Loucy (cell line): ENCODE results near the gene SPPL3.

Experiments
- EZH2phosphoT487 ChIP-seq: fragments of 200-600 bp; IDR thresholded peaks from 2 replicates; pipeline ENCODE4 v1.6.1; 2018; ENCODE audit warnings: antibody characterized with exemption, mild to moderate bottlenecking, moderate library complexity, borderline replicate concordance
- TF ChIP-seq, protein P1 (sequence below): fragments of 200-600 bp; sonication (generic); conservative IDR thresholded peaks from 2 replicates; pipeline ENCODE4 v1.5.1; 2014; ENCODE audit warnings: mild to moderate bottlenecking, antibody characterized with exemption, low read length

DNA sequence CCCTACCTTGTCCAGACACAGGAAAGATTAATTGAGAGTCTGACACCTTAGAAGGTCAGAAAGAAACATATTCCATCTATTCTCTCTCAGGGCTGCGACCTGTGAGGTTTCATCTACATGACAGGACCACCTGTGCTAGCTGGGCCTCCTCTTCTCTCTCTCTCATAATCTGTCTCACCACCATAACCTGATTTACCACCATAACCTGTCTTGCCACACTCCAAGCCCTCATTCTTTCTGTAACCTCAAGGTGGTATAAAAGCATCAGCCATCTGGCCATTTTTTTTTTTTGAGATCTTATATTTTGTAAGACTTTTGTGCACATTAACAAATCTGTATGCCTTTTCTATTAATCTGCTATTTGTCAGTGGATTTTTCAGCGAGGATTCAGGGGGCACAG, 103.0 kb downstream of the SPPL3 start:
- no peak for TF ChIP-seq EZH2phosphoT487
- TF ChIP-seq, protein P1, sequence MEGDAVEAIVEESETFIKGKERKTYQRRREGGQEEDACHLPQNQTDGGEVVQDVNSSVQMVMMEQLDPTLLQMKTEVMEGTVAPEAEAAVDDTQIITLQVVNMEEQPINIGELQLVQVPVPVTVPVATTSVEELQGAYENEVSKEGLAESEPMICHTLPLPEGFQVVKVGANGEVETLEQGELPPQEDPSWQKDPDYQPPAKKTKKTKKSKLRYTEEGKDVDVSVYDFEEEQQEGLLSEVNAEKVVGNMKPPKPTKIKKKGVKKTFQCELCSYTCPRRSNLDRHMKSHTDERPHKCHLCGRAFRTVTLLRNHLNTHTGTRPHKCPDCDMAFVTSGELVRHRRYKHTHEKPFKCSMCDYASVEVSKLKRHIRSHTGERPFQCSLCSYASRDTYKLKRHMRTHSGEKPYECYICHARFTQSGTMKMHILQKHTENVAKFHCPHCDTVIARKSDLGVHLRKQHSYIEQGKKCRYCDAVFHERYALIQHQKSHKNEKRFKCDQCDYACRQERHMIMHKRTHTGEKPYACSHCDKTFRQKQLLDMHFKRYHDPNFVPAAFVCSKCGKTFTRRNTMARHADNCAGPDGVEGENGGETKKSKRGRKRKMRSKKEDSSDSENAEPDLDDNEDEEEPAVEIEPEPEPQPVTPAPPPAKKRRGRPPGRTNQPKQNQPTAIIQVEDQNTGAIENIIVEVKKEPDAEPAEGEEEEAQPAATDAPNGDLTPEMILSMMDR, result no peak
